Measurements from ENCODE around the gene CSTF1.
A peak's percentile ranks its signal among the peaks of the same experiment; 100 is the strongest.
"Not testable (repeated sequence)": the region's sequence is repeated elsewhere in the genome, so short reads cannot be mapped to it uniquely, and the experiment has no call there.

The CSTF1 gene

DNA sequence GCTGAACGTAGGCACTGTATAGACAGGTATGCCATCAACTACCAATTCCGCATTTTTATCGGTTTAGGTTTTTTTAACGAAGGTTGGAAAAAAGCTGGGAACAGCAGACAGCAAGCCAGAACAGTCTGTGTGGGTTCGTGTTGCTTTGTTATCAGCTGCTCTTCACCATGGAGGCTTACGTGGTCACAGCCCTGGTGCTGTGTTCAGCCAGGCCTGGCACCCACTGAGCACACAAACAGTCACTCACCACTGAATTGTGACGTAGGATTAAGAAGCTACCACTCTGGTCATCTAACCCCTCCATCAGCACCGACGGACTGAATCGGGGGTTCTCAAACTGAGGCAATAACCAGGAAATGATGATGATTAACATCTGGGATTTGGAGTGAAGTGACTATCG lies 20.5 kb upstream of the CSTF1 start:
- no peak for DNase-seq

DNA sequence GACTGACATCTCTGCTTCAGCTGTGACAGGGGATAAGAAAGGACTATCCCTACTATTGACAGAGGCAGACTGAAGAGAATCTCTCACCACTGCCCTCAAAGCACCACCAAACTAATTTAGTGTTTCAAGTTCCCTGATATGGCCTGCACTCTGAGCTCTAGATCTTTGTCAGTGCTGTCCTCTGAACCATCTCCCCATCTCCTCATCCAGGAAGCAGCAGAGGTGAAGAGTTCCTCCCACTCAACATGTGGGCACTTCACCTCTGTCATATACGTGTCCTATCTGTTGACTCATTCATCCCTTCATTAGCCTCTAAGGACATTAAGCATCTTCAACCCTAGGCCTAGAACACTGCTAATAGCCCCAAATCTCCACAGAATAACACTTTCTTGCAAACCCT lies 19.6 kb upstream of the CSTF1 start:
- DNase-seq = no peak

DNA sequence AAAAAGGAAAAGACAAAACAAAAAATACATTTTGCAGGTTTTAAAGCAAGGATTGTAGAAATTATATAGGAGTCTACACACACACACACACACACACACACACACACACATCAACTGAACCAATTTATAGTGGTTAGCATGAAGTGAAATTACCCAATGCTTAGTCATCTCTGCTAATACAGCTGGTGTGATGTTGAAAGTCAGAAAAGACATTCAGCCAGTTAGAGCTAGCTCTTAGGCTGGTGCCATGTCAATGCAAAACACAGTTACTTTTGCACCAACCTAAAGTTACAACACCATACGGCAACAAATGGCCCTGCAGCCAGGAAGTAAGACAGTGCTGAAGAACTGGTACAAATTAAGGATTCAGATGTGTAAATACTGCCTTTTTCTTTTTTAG lies 18.5 kb upstream of the CSTF1 start:
- no peak for DNase-seq

DNA sequence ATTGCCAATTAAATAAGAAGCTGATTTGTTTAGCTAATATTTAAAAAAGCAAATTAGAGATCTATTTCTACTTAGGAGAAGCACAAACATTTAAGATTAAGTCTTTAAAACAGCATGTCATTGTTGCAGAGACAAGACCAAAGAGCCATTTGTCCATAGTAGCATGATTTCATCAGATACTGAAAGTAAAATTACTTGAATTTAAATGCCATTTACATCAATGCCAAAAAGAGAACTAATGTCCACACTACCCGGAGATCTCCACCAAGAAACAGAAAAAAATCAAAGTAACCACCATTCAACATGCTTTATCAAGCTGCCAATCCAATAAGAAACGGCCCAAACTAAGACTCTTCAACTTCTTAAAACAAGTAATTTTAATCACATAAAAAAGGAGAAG lies 16.1 kb upstream of the CSTF1 start:
- no peak for DNase-seq

DNA sequence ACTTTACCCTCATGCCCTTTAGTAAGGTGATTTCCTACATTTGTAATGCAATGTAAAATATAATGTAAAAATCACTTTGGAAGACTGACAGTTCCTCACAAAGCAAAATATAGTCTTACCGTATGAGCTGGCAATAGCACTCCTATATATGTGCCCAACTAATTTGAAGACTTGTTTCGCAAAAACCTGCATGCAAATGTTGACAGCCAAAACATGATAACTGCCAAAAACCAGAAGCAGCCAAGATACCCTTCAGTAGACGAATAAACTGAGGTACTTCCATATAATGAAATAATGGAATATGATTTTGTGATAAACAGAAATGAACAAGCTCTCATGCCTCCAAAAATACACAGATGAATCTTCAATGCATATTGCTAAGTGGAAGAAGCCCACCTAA lies 14.1 kb upstream of the CSTF1 start:
- no peak for DNase-seq

DNA sequence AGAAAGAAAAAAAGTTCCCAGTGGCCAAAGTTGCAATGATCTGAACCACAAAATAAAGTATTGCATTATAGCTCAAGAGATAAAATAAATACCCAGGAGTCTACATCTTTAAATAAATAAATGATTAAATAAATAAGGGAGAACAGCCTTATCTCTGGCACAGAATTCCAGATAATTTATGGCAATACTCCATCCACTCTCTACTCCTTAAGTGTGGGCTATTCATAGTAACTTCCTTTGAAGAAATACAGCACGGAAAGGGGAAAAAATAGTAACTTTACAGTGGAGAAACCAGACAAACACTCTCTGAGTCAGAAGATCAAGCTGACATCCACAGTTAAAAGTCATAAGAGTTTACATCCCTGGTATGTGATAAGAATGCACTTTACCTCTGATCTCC lies 12.1 kb upstream of the CSTF1 start:
- DNase-seq = no peak

DNA sequence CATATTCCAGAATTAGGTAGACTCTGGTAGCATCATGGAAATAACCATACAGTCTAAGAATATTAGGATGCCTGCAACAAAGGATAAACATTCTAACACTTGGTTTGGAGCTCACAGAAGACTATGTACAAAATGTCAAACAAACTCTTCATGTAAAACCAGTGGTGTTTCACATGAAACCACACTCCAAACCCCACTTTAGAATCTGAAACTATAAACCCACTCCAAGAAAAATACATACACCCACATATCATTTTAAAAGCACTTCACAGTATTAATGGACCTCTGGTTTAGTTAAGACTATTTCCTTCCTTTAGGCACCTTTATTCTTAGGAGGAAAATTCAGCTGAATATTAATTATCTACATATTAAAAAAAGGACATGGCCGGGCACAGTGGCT lies 10.9 kb upstream of the CSTF1 start:
- DNase-seq = no peak

DNA sequence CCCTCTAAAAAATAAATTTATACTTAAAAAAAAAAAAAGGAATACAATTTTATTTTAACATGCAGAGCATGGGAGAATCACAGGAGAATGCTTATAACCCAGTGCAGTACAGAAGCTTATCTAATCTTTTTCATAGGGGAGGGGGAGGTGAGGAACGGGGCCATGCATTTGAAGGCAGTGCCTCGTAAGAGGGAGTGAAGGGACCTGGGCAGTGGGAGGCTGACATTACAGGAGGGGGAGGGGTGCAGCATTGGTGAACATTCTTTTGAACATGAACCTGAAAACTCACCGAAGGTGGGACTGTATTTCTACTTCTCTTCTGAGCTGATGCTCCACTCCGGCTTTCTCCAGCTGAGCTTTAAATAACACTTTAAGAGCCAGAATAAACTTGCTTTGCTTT lies 9.7 kb upstream of the CSTF1 start:
- no peak for DNase-seq

DNA sequence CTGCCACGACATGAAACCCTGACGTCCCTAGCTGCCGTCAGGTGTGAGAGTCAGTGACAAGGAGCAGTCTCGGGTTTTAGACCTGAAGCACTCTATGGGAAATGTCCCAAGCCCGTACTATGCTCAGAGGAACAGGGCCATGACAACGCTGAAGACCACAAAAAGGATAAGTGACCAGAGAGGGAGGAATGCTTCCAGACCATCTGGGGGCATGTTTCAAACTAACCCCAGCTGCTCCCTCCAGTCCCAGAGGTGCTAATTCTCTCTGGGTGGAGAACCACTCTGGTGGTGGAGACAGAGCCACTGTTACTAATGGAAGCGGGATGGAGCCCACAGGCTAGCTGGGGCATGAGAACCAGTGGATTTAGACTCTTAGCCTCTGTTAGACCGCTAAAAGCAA lies 9.1 kb upstream of the CSTF1 start:
- no peak for DNase-seq

DNA sequence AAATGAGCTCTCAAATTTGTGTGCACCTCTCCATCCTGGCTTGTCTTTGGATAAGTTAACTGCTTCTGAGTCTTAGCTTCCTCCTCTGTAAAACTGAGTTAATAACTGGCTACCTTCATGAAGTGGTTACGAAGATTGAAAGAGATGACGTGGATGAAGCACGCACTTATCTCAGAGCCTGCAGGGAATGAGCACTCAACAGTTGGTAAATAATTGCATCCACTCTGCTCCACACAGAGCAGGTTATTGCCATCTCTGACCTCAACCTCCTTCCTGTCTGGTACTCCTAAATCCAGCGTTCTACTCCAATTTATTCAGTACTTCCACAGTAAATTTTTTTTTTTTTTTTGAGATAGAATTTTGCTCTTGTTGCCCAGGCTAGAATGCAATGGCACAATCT lies 7.3 kb upstream of the CSTF1 start:
- no peak for DNase-seq

DNA sequence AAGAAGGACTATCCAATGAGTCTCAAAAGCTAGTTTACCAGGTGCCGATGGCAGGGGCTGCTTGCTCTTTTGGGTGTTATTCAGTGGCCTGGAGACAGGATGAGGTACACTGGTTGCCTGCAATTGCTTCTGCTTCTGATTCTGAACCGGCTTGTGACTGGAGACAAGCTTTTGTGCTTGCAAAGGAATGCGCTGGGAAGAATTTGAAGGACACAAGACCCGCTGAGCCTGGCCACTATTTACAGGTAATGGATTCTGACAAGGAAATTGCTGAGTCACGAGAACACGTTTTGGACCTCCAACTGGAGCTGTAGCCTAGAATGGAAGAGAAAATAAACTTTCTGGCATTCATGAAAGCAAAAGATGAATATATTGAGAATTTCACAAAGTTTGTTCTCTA lies 6.2 kb upstream of the CSTF1 start:
- no peak for DNase-seq

DNA sequence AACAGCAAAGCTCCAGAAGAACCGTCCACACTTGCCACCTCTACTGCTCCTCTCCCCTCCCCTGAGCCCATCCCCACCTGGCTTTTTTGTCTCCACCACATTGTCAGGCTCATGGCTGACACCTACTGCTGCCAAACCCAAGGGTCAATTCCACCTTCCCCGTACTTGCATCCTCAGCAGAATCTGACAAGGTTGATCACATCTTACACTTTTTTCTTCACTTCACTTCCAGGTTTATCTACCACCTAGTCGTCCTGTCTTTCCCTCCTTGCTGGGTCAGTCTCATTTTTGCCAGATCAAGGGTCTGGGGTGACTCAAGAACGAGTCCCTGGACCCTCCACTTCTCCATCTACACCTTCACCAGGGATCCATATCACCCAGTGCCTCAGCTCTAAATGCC lies 3.6 kb upstream of the CSTF1 start:
- DNase-seq = no peak

DNA sequence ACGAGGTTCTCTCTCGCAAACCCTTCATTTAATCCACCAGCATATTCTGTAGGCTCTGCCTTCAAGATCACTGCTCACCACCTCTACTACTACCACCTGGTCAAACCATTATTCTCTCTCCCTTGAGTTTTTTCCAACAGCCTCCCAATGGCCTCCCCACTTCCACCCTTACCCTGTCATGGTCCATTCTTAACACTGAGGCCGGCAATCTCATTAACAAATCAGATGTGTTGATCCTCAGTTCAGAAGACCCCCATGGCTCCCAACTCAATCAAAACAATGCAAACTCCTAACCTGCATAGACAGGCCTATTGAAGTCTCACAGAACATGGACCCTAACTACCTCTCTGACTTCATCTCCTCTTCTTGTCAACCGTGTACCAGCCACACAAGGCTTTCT lies 2.6 kb upstream of the CSTF1 start:
- DNase-seq = no peak

DNA sequence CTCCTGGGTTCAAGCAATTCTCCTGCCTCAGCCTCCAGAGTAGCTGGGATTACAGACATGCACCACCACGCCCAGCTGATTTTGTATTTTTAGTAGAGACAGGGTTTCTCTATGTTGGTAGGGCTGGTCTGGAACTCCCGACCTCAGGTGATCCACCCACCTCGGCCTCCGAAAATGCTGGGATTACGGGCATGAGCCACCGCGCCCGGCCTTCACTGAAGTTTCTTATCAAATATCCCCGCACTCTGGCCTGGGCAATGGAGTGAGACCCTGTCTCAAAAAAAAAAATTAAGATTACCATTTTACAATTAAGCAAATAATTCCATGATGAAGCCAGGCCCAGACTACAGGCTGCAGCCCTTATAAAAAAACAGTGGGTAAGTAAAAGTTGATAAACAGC lies 2.0 kb upstream of the CSTF1 start:
- not testable (repeated sequence) for DNase-seq

DNA sequence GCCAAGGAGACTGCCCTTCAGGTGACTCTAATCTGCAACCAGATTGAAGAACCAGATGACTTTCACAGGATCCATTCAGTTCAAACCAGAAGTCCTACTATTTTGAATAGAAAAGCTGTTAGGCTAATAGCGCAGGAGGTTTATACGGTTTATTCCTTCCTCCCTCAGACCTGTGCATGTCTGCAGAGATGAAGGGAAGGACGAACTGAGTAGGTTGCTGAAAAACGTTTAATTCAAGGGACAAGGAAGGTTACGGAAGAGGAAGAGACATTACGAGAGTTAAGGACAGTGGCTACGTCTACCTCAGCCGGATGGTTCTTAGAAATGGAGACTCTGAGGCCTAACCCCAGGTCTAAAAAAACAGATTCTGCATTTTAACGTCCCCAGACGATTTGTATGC lies 1.4 kb upstream of the CSTF1 start:
- no peak for DNase-seq

DNA sequence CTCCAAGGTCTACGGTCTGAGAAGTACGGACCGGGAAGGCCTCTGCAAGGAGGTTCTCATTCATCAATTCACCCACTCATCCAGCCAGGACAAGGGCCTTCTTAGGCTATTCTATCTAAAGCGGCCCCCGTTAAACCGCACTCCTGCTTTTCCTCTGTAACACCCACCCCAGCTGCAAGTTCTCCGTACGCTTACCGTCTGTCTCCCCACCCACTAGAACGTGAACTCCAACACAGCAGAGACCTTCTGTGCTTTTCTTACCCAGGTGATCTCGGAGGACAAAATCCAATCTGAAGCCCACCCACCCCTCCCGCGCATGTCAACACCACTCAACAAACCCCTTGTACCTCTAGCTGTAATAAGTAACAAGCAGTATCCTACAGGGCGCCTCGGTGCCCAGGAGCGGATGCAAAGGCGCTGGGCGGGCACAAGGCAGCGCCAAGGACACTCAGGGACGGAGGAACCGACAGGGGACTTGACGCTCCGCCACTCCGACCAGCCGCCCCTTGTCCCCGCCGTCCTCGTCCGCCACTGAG lies 781 bp upstream of the CSTF1 start:
- DNase-seq = no peak

DNA sequence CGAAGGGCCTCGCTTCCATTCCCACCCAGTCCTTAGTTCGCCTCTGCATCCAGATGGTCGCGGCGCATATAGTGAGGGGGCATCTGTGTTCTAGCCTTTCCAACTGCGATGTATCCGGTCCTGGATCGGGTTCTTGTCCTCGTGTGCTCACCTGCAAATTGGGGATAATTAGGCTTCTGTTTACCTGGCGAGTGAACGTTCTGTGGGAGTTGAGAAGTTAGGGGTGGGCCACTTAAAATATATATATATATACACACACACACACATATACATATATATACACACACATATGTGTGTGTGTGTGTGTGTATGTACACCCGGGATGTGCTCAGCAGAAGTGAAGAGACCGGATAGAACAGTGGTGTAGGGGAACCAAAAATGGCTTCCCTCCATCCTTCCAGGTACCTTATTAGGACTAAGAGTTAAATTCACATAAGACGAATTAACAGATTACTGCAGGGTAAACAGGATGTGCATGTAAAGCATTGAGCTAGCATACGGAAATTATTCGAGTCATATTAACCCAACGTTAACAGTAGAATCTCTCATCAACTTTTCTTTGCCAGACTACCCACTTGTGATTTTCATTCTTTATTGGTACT lies 537 bp downstream of the CSTF1 start:
- DNase-seq = no peak

DNA sequence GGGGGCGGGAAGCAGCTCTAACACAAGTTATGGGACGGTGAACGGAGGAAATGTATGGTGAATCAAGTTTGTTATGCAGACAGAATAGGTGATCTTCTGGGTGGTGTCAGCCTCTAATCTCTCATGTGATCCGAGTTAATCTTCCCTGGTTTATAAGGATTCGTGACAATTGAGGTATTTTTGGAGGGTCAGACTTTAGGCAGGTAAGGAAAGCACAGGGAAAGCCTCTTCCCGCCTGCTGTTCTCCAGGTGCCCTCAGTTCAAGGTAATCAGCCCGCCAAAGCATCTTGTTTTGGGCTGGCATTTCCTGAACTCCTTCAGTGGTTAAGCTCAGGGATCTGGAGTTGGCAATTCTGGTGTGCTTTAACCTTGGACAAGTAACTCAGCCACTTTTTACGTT lies 1.2 kb downstream of the CSTF1 start:
- DNase-seq = no peak

DNA sequence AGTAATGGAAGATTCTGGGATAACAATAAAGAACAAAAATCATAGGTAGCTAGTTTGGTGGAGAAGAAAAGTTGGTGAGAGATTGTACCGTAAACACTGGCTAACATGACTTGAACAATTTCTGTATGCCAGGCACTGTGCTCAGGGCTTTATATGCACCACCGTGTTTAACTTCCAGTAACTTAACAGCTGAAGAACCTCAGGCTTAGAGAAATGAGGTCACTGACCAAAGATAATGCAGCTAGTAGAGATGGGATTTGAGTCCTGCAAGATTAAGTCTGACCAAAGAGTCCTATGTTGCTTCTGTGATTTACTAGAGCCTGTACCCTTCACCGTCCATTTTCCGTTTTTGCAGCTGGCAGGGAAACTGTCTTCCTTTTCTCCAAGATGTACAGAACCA lies 2.7 kb downstream of the CSTF1 start:
- DNase-seq = no peak

DNA sequence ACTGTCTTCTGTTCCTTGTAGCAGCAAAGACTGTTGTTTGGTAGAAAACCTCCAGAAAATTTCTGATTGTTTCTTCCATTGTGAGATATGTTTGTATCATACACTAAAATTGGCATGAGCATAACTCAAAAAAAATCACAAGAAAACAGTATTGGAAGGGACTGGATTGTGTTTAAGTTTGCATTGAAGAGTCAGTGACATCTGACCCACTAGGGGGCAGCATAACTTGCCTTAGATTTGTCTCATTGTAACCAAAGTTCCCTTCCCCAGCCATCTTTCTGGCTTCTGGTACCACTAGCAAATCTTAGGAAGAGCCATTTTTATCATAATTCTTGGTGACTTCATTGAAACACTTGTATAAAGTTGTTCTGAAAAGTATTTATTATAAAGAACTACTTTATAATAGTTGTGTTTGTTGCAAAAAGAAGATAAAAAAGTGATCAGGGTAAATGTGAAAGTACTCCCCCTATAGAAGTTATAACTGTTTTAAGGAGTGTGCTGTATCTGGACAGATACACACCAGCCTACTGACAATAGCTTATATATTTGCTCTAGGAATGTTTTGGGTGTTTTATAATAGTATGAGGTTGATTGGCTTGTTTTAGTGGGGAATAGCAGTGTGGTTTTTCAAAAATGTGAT lies 7.7 kb downstream of the CSTF1 start:
- peak; percentile 64 for DNase-seq

DNA sequence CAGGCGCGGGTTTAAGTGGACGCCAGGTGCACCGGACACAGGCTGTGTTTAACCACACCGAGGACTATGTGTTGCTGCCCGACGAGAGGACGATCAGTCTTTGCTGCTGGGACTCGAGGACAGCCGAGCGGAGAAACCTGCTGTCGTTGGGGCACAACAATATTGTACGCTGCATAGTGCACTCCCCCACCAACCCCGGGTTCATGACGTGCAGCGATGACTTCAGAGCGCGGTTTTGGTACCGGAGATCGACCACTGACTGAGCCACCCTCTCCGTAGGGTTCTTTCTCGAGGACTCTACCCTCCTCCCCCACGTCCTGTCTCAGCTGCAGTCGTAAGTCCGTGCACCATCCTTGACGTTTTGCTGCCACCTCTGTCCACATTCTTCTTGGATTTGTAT lies 11.0 kb downstream of the CSTF1 start:
- no peak for DNase-seq

DNA sequence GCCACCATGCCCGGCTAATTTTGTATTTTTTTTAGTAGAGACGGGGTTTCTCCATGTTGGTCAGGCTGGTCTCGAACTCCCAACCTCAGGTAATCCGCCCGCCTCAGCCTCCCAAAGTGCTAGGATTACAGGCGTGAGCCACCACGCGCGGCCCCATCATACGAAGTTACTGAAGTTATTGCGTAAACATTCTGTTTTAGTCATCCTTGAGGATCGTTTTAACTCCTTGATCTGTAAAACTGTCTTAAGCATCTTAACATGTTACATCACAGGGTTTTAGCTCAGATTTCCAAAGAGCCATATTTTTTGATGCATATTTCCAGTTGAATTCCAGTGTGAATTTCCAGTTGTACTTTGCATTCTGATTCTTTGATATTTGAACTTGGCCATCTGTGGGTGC lies 12.9 kb downstream of the CSTF1 start:
- DNase-seq = not testable (repeated sequence)

DNA sequence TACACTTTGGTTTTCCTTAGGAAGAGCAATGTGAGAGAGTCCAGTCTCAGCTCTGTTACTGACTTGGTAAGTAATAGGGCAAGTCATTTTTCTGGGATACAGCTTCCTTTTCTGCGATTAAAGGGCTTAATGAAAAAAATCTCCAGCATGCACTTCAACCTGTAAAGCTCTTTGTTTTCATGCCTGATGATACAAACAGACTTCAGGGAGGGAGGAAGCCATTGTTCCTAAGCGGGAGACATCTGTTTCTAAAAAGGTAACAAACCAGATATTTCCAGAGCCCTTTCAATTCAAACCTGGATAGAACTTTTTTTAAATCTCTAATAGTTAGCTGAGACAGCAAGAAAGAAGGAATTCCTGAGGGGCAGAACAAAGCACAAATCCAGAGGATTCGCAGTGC lies 14.5 kb downstream of the CSTF1 start:
- DNase-seq = no peak

DNA sequence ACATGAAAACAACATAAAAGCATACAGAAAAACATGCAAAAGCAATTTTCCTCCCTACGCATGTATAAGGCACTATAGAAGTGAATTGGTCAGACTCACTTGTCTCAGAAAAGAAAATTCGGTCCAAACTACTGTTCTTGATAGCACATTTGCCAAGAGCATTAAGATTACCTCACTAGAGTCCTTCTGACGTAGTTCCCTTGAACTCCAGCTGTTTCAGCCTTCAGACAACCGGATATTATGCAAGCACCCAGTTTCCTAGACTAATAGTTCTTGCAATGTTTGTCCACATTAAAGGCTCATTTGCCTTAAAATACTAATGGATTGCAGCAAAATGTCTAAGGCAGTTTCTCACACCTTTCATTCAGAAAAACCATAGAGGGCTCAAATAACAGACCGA lies 17.1 kb downstream of the CSTF1 start:
- DNase-seq = no peak

DNA sequence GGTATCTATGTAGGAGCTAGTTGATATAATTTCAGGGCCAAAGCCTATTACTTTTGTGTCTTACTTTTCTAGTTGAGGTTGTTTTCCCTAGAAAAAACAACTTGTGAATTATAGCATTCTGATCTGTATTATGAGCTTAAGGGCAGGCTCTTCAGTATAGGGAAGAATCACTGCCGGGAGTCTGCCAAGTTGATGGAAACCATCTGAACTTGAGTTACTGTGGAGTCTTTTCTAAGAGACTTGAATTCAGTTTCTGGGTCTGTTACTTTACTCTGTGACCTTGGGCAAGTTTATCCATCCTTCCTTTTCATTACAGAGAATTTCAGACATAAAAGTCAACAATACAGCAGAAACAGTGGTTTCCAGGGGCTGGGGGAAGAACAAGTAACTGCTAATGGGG lies 17.5 kb downstream of the CSTF1 start:
- no peak for DNase-seq

Data from activated T-cell treated with anti-CD3 and anti-CD28 coated beads for 4 hours (primary cell).